H9 (cell line): ENCODE data around the gene RAB27B. TPM values are rescaled to one million over a fixed set of nuclear protein-coding genes. Genes with fewer than 3 reads are reported as not detected.

Source experiments
- DNase-seq: peaks from one replicate; pipeline ENCODE4 v3.0.0-alpha.2; 2017
- H2AFZ ChIP-seq: one replicate; pipeline ENCODE4 v1.6.1; 2013; ENCODE audit warnings: mild to moderate bottlenecking, low read length, control low read depth, moderate library complexity
- H2AK5ac ChIP-seq: 2 replicates; pipeline ENCODE4 v1.6.1; 2013; ENCODE audit warnings: low read length, control low read depth, mixed read lengths; ENCODE audit not compliant: insufficient read length
- H2BK120ac ChIP-seq: one replicate; pipeline ENCODE4 v1.6.1; 2013; ENCODE audit warnings: low read depth, mild to moderate bottlenecking, low read length, control low read depth, inconsistent platforms; ENCODE audit not compliant: poor library complexity, severe bottlenecking
- H2BK12ac ChIP-seq: 2 replicates; pipeline ENCODE4 v1.6.1; 2013; ENCODE audit warnings: low read length, control low read depth, mixed read lengths, low read depth; ENCODE audit not compliant: insufficient read length
- H2BK15ac ChIP-seq: 2 replicates; pipeline ENCODE4 v1.6.1; 2013; ENCODE audit warnings: low read depth, low read length, control low read depth
- H2BK20ac ChIP-seq: one replicate; pipeline ENCODE4 v1.6.1; 2013; ENCODE audit warnings: low read depth, mild to moderate bottlenecking, low read length, control low read depth, inconsistent platforms; ENCODE audit not compliant: poor library complexity, severe bottlenecking
- H2BK5ac ChIP-seq: 2 replicates; pipeline ENCODE4 v1.6.1; 2013; ENCODE audit warnings: low read length, control low read depth, mixed read lengths; ENCODE audit not compliant: insufficient read length
- H3K14ac ChIP-seq: 2 replicates; pipeline ENCODE4 v1.6.1; 2013; ENCODE audit warnings: low read length, control low read depth; ENCODE audit not compliant: insufficient read depth
- H3K18ac ChIP-seq: 2 replicates; pipeline ENCODE4 v1.6.1; 2013; ENCODE audit warnings: low read depth, mild to moderate bottlenecking, mixed read lengths, low read length, control low read depth; ENCODE audit not compliant: insufficient read length
- H3K23ac ChIP-seq: 2 replicates; pipeline ENCODE4 v1.6.1; 2013; ENCODE audit warnings: low read length, control low read depth, mixed read lengths, low read depth; ENCODE audit not compliant: insufficient read length
- H3K23me2 ChIP-seq: 2 replicates; pipeline ENCODE4 v1.6.1; 2013; ENCODE audit warnings: low read depth, mild to moderate bottlenecking, mixed read lengths, low read length, control low read depth; ENCODE audit not compliant: insufficient read length, poor library complexity, severe bottlenecking
- H3K27ac ChIP-seq: 2 replicates; pipeline ENCODE4 v1.5.1; 2013; ENCODE audit warnings: low read length, control low read depth, mixed read lengths, low read depth; ENCODE audit not compliant: insufficient read length
- H3K27me3 ChIP-seq: 2 replicates; pipeline ENCODE4 v1.6.1; 2013; ENCODE audit warnings: low read length, control low read depth, inconsistent platforms; ENCODE audit not compliant: insufficient read depth
- H3K4ac ChIP-seq: 2 replicates; pipeline ENCODE4 v1.6.1; 2013; ENCODE audit warnings: low read depth, mild to moderate bottlenecking, control low read depth, inconsistent platforms, low read length, moderate library complexity
- H3K4me1 ChIP-seq: 2 replicates; pipeline ENCODE4 v1.6.1; 2013; ENCODE audit warnings: low read length, control low read depth, inconsistent platforms; ENCODE audit not compliant: insufficient read depth
- H3K4me2 ChIP-seq: 2 replicates; pipeline ENCODE4 v1.6.1; 2013; ENCODE audit warnings: low read length, control low read depth, mixed read lengths; ENCODE audit not compliant: insufficient read length, insufficient read depth
- H3K56ac ChIP-seq: 2 replicates; pipeline ENCODE4 v1.6.1; 2013; ENCODE audit warnings: low read depth, mild to moderate bottlenecking, mixed read lengths, low read length, control low read depth; ENCODE audit not compliant: insufficient read length
- H3K79me1 ChIP-seq: 2 replicates; pipeline ENCODE4 v1.6.1; 2013; ENCODE audit warnings: low read depth, mild to moderate bottlenecking, moderate library complexity, low read length, control low read depth, inconsistent platforms; ENCODE audit not compliant: insufficient read depth, poor library complexity, severe bottlenecking
- H3K79me2 ChIP-seq: 2 replicates; pipeline ENCODE4 v1.6.1; 2013; ENCODE audit warnings: low read length, control low read depth, inconsistent platforms; ENCODE audit not compliant: insufficient read depth
- H3K9ac ChIP-seq: 2 replicates; pipeline ENCODE4 v1.6.1; 2013; ENCODE audit warnings: low read length, control low read depth, mixed read lengths; ENCODE audit not compliant: insufficient read length; ENCODE audit errors: extremely low read depth
- H3K9me3 ChIP-seq: one replicate; pipeline ENCODE4 v1.6.1; 2013; ENCODE audit warnings: low read depth, low read length, inconsistent platforms; ENCODE audit not compliant: control insufficient read depth
- H3T11ph ChIP-seq: one replicate; pipeline ENCODE4 v1.6.1; 2013; ENCODE audit warnings: mild to moderate bottlenecking, low read length, control low read depth, inconsistent platforms
- H4K20me1 ChIP-seq: one replicate; pipeline ENCODE4 v1.6.1; 2013; ENCODE audit not compliant: control insufficient read depth, insufficient read length, insufficient read depth
- H4K5ac ChIP-seq: 2 replicates; pipeline ENCODE4 v1.6.1; 2013; ENCODE audit warnings: low read depth, mild to moderate bottlenecking, mixed read lengths, low read length, control low read depth; ENCODE audit not compliant: insufficient read length
- H4K8ac ChIP-seq: replicated peaks from 2 replicates; pipeline ENCODE4 v1.6.1; 2013; ENCODE audit warnings: low read length, control low read depth, mixed read lengths, low read depth; ENCODE audit not compliant: insufficient read length
- H4K91ac ChIP-seq: 2 replicates; pipeline ENCODE4 v1.6.1; 2013; ENCODE audit warnings: low read depth, mild to moderate bottlenecking, moderate library complexity, mixed read lengths, low read length, control low read depth; ENCODE audit not compliant: insufficient read length
- H3K27ac Mint-ChIP-seq, 3 experiments: 2 replicates in 2 of 3; 3 replicates in 1 of 3; pipeline ENCODE4 v1.8.0; 2020 to 2021; ENCODE audit warnings: mixed read lengths in 3 of 3, mild to moderate bottlenecking in 1 of 3, moderate library complexity in 1 of 3
- H3K27me3 Mint-ChIP-seq: 2 replicates; pipeline ENCODE4 v1.8.0; 2021; ENCODE audit warnings: low read depth, mild to moderate bottlenecking, moderate library complexity, mixed read lengths
- H3K36me3 Mint-ChIP-seq, 3 experiments: 2 replicates in 2 of 3; 3 replicates in 1 of 3; pipeline ENCODE4 v1.8.0; 2020 to 2021; ENCODE audit warnings: low read depth in 3 of 3, mixed read lengths in 3 of 3; ENCODE audit not compliant: insufficient read depth in 1 of 3
- H3K4me1 Mint-ChIP-seq, 2 experiments: 2 replicates each; pipeline ENCODE4 v1.8.0; 2020; ENCODE audit warnings: mixed read lengths in 2 of 2
- H3K4me3 Mint-ChIP-seq, 2 experiments: 2 replicates in 1 of 2; 3 replicates in 1 of 2; pipeline ENCODE4 v1.8.0; 2020 to 2021; ENCODE audit warnings: mild to moderate bottlenecking in 2 of 2, mixed read lengths in 2 of 2, moderate library complexity in 1 of 2
- H3K9me3 Mint-ChIP-seq, 2 experiments: 2 replicates in 1 of 2; 3 replicates in 1 of 2; pipeline ENCODE4 v1.8.0; 2020; ENCODE audit warnings: mild to moderate bottlenecking in 2 of 2, mixed read lengths in 2 of 2, moderate library complexity in 1 of 2
- WGBS: extraction: QIAGEN DNeasy Blood & Tissue Kit; methylation state at CpG from one replicate; pipeline ENCODE4 v1.1.7; 2013; ENCODE audit warnings: missing lambda C conversion rate, low lambda C conversion rate, mixed read lengths; ENCODE audit not compliant: insufficient read length; ENCODE audit errors: extremely low coverage; 5-methylcytosine and 5-hydroxymethylcytosine counted together
- total RNA-seq: library from RNA; stranded (reverse); gene quantifications from 2 replicates; pipeline ENCODE4 v1.2.1, GENCODE V29; 2021
- TF ChIP-seq, protein P1 (sequence below): fragments of 200-600 bp; sonication (generic); conservative IDR thresholded peaks from 3 replicates; pipeline ENCODE4 v1.8.0; 2021; ENCODE audit warnings: antibody characterized with exemption, mild to moderate bottlenecking

The RAB27B gene
- total RNA-seq, 1 experiment from 2014 or later: 0.15 TPM

DNA sequence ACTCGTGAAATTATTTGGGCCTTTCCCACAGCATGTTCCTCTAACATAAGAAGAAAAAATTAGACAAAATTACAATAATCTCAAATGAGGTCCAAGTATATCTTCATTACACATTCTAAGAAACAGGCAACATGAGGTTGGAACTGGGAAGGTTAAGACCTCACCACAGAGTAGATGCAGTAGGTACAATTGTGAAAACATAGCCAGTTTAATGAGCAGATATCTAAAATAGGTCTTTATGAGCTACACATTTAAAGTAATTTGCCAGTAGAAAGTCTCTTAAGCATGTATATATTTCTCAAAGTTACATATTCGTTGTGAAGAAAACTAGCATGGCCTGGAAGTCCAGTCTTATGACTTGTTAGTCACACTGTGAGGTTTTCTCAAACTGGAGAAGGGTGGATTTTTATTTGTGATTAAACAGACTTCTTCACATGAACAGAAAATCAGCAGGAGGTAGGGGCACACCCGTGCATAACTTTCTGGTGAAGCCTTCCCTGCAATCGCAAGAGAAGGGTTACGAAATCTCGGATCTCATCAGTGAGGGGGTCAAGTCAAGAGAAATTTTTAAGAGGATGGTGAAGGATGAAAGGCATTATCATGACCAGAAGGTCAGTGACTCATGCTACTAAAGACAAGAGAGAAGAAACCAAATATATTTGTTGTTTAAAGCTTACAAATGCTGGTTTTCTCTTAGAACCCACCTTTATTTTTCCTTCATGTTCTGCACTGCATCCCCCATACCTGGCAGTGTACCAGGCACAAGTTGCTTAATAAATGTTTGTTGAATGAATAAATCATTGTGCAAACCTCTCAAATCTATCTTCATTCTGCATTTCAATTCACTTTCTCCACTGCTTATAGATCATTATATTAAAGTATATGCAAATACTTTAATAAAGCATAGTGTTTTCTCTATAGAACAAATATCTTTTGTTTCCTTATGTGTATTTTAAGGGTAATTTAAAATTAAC lies 5.1 kb upstream of the RAB27B start:
- no peaks in the 10 kb centered on the region for H3K27me3 ChIP-seq
- H4K8ac ChIP-seq: no peak overlapping the region
- TF ChIP-seq, protein P1, sequence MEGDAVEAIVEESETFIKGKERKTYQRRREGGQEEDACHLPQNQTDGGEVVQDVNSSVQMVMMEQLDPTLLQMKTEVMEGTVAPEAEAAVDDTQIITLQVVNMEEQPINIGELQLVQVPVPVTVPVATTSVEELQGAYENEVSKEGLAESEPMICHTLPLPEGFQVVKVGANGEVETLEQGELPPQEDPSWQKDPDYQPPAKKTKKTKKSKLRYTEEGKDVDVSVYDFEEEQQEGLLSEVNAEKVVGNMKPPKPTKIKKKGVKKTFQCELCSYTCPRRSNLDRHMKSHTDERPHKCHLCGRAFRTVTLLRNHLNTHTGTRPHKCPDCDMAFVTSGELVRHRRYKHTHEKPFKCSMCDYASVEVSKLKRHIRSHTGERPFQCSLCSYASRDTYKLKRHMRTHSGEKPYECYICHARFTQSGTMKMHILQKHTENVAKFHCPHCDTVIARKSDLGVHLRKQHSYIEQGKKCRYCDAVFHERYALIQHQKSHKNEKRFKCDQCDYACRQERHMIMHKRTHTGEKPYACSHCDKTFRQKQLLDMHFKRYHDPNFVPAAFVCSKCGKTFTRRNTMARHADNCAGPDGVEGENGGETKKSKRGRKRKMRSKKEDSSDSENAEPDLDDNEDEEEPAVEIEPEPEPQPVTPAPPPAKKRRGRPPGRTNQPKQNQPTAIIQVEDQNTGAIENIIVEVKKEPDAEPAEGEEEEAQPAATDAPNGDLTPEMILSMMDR: no peak
- H2BK5ac ChIP-seq: no peak overlapping the region
- H2BK12ac ChIP-seq: no peak overlapping the region
- peaks cover 14% of the 10 kb centered on the region for H3K27me3 Mint-ChIP-seq
- no peak overlapping the region for H4K5ac ChIP-seq
- H2AFZ ChIP-seq: no peak overlapping the region
- no peak overlapping the region for H3K18ac ChIP-seq
- no peaks in the 10 kb centered on the region for H3K4me1 ChIP-seq
- no peak overlapping the region for H2BK120ac ChIP-seq
- no peak for DNase-seq
- no peaks in the 10 kb centered on the region for H3K9me3 Mint-ChIP-seq
- H3K27ac Mint-ChIP-seq: no peak overlapping the region; a peak in 1 of 7 replicates
- no peak overlapping the region for H3K14ac ChIP-seq
- no peak overlapping the region for H3K4ac ChIP-seq
- H3K4me2 ChIP-seq: no peak overlapping the region
- no peaks in the 10 kb centered on the region for H4K20me1 ChIP-seq
- no peak overlapping the region for H2BK15ac ChIP-seq
- H3K79me2 ChIP-seq: no peaks in the 10 kb centered on the region
- H3K9me3 ChIP-seq: no peaks in the 10 kb centered on the region
- no peaks in the 10 kb centered on the region for H3K79me1 ChIP-seq
- H3K23ac ChIP-seq: no peak overlapping the region
- no peak overlapping the region for H3K9ac ChIP-seq
- H3K27ac ChIP-seq: no peak overlapping the region
- H3T11ph ChIP-seq: no peak overlapping the region
- no peak overlapping the region for H3K4me3 Mint-ChIP-seq
- no peak overlapping the region for H3K56ac ChIP-seq
- no peak overlapping the region for H2BK20ac ChIP-seq
- no CpG with 5 or more reads among the region's 6 CpGs for WGBS
- no peaks in the 10 kb centered on the region for H3K23me2 ChIP-seq
- no peaks in the 10 kb centered on the region for H3K36me3 Mint-ChIP-seq
- peaks cover 5 to 7% of the 10 kb centered on the region in 2 experiments for H3K4me1 Mint-ChIP-seq
- no peak overlapping the region for H4K91ac ChIP-seq
- H2AK5ac ChIP-seq: no peak overlapping the region
